GM18517 (cell line): Measurements from ENCODE around the gene MTA1.

Experiments used
- ATAC-seq: cut with Tn5 transposase; IDR thresholded peaks from one replicate; pipeline ENCODE4 v1.9.1; 2021; ENCODE audit warnings: mild to moderate bottlenecking, moderate library complexity; ENCODE audit not compliant: unreplicated experiment

The MTA1 gene

GRCh38 chr14:105419195-105420091 is at the start of gene MTA1:
Gene MTA1, plus strand, starts transcription at chr14:105419827. Its CDS starts 209 bp downstream, at chr14:105420036.
- no peak for ATAC-seq

GRCh38 chr14:105374389-105374788 is 45.2 kb upstream of the MTA1 start:
- ATAC-seq: no peak

DNA sequence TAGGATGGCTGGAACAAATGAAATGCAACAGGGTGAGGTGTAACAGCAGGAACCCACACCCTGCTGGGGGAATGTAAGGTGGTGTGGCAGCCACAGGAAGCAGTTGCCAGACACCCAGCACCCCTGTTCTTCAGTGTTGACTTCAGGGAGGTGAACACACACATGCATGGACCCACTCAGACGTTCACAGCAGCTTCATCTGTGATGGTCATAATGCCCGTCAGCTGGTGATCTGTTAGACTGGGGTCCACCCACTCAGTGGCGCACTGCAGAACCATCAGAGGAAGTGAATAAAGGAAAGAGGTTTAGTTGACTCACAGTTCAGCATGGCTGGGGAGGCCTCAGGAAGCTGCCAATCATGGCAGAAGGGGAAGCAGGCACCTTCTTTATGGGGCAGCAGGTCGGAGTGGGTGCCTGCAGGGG is 44.0 kb upstream of the MTA1 start:
- no peak for ATAC-seq

- no peak for ATAC-seq
These were observed 42.8 kb upstream of the MTA1 start for GRCh38 chr14:105376521-105377440.

GRCh38 chr14:105377555-105378182 is 42.0 kb upstream of the MTA1 start:
- no peak for ATAC-seq

DNA sequence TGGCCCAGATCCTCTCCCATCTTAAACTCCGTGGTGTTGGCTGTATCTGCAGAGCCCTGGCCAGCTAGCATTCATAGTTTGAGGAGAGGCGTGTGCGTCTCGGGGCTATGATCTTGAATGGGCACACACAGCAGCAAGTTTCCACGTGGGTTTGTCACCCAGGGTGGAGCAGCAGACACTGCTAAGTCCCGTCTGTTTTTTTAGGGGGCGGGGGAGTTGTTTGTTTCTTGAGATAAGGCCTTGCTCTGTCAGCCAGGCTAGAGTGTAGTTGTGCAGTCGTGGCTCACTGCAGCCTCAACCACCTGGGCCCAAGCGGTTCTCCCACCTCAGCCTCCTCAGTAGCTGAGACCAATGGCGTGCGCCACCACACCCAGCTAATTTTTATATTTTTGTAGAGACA is 41.4 kb upstream of the MTA1 start:
- ATAC-seq: no peak

DNA sequence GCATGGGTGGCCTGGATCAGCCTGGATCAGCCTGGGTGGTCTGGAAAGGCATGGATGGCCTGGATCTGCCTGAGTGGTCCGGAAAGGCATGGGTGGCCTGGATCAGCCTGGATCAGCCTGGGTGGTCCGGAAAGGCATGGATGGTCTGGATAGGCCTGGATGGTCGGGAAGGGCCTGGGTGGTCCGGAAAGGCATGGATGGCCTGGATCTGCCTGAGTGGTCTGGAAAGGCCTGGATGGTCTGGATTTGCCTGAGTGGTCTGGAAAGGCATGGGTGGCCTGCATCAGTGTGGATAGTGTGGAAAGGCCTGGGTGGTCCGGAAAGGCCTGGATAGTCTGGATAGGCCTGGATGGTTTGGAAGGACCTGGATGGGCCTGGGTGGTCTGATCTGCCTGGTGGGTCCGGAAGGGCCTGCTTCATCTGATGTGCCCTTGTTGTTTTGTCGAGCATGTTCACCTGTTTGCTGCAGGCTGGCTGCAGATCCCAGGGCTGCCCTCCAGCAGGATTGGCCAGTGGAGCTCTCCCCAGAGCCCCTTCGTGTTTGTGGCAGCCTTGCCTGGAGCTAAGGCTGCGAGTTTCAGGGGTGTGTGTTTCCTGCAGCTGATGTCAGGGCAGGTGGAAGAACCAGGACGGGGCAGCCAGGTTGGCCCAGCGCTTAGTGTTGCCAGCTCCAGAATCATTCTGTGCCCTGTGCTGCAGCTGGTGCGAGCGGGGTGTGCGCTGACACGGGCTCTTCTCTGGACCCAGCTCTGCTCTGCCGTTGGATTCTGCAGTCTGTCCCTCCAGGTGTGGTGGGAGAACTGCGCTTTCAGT is 40.5 kb upstream of the MTA1 start:
- no peak for ATAC-seq

DNA sequence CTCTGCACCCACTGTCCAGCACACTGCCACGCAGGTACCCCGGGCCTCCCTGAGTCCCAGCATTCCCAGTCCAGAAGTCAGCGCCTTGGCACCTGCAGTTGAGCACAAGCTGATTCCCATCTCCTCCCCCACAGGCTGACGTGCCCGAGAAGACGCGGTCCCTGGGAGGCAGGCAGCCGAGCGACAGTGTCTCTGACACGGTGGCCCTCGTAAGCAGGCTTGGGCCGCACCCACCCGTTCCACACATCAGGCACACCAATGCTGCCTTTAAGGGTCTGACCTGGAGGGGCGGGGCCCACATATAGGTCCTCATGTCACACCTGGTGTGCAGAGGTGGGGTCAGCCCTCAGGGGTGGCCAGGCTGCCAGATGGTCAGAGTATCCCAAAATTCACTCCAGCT is 39.7 kb upstream of the MTA1 start:
- ATAC-seq: no peak

- ATAC-seq: no peak
These were observed 38.9 kb upstream of the MTA1 start for GRCh38 chr14:105380756-105381155.

DNA sequence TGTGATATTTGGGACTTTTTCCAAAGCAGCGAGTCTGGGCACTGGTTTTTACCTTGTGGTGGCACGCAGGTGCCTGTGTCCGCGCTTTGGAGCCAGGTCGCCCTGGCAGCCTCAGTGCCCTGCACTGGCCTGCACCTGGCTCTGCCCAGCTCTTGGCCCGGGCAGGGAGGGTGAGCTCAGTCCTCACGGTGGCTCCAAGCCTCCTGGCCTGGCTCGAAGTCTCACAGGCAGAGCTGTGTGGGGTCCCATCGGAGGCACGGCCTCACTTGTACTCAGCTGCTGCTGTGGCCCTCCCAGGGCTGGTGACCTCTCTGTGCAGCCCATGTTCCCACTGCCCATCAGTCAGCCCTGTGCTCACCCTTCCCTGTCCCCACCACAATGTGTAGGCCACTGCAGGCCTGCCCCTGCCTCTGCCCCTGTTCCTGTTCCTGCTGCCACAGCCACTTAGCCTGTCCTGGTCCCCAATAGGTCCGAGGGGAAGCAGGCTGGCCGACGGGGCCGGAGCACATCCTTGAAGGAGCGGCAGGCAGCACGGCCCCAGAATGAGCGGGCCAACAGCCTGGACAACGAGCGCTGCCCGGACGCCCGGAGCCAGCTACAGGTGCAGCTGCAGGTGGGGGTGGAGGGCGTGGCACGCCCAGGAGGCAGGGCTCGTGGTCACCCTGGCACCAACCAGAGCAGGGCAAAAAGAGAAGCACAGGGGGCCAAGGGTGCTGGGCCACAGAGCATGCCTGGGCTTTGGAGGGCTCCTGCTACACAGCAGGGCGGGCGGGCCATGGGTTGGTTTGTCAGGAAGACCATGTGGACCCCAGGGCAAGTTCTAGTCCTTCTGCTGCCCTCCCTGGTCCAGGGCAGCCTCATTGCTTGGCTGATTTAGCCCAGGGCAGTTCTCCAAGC is 37.9 kb upstream of the MTA1 start:
- ATAC-seq: no peak

GRCh38 chr14:105382343-105383082 is 37.1 kb upstream of the MTA1 start:
- ATAC-seq: no peak

GRCh38 chr14:105383083-105383730 is 36.4 kb upstream of the MTA1 start:
- no peak for ATAC-seq

- no peak for ATAC-seq
These were observed 35.5 kb upstream of the MTA1 start for GRCh38 chr14:105384041-105384557.

DNA sequence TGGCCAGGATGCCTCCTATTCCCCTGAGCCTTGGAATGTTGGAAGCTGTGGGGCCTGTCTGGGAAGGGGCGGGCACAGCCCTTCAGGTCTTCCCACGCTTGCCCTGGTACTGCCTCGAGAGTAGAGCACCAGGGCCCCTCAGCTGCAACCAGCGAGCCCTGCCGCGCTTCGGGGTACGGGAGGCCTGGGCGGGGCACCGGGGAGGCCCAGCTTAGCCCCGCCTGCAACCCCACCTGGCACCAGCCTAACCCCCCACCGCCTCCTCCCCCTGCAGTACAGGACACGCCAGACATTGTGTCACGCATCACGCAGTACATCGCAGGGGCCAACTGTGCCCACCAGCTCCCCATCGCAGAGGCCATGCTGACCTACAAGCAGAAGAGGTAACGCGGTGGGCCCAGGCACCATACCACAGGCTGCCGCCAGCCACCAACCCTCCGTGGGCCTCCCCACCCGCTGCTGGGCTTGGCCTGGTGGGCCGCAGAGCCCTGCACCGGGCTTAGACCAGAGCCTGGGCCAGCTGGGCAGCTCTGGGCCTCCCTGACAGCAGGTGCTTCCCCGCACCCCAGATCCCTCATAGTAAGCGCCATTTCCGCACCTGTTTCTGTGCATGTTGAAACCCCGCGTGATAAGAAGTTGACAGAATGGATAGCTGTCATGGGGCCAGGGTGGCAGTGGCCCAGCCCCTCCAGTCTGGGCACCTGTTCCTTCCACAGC is 34.9 kb upstream of the MTA1 start:
- no peak for ATAC-seq

- no peak for ATAC-seq
These were observed 34.3 kb upstream of the MTA1 start for GRCh38 chr14:105385322-105385637.

DNA sequence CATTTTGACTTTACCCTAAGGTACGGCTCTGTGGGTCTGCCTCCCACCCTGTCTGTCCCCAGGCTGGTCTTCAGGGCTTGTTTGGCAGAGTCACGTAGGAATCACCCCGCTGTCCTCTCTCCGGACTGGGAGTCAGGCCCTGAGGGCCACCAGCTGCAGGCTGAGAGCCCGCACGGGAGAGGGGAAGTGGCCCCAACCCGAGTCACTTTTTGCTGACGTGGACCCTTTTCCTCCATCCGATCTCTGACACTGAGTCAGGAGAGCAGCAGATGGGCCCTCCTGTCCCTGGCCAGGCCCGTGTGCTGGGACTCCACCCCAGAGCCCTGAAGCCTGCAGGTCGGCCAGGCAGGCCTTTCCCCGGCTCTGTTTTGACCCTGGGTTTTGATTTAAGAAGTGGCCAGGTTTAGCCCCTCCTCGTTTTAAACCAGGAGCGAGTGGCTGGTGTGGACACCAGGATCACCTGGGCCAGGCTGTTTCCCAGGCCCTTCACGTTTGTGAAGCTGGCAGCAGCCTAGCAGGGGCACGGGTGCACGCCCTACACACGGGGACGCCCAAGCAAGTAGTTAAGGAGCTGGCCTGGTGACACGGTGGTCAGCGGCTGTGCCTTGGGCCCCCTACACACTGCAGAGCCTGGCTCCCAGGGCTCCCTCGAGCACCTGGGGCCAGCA is 33.8 kb upstream of the MTA1 start:
- ATAC-seq: no peak
